ENCODE data around the gene C19orf12.

C19orf12 gene

GRCh38 chr19:29662604-29663404, 52.3 kb downstream of the C19orf12 start:
- no peak for DNase-seq (ENCODE audit: low read depth)

- no peak for DNase-seq (ENCODE audit: low read depth)
Observed at GRCh38 chr19:29662278-29662603, 52.8 kb downstream of the C19orf12 start.

- no peak for DNase-seq (ENCODE audit: low read depth)
Observed at GRCh38 chr19:29660835-29661234, 54.2 kb downstream of the C19orf12 start.

- no peak for DNase-seq (ENCODE audit: low read depth)
Observed at GRCh38 chr19:29658221-29658991, 56.7 kb downstream of the C19orf12 start.

GRCh38 chr19:29655648-29656335, 59.3 kb downstream of the C19orf12 start:
- DNase-seq (ENCODE audit: low read depth), result no peak

GRCh38 chr19:29653398-29653797, 61.7 kb downstream of the C19orf12 start:
- no peak for DNase-seq (ENCODE audit: low read depth)

GRCh38 chr19:29651622-29652394, 63.3 kb downstream of the C19orf12 start:
- no peak for DNase-seq (ENCODE audit: low read depth)

GRCh38 chr19:29650772-29651387, 64.2 kb downstream of the C19orf12 start:
- DNase-seq (ENCODE audit: low read depth), result no peak

All from T-helper 22 cell (primary cell).